GM12878 (cell line): ENCODE results near the gene ZNF554. TPM values are rescaled to one million over a fixed set of nuclear protein-coding genes. Genes with fewer than 3 reads are reported as not detected.

Experiments used
- ATAC-seq: fragments of 200-7000 bp; cut with Tn5 transposase; 3 replicates; pipeline ENCODE4 v1.9.1; 2020; ENCODE audit warnings: mild to moderate bottlenecking, moderate library complexity
- BruUV-seq: library from RNA; stranded (reverse); fragments of 400-500 nt; replicated peaks from 2 replicates; lab custom pipeline; 2021; lab: Mats Ljungman, UMichigan
- CTCF ChIA-PET: fragments of 300-600 bp; sonication (Branson Sonifier 250); formaldehyde crosslinking; extraction: SDS; loops from one replicate; lab custom pipeline; 2021; ENCODE audit warnings: inconsistent platforms; lab: Yijun Ruan, JAX
- POLR2A ChIA-PET: fragments of 350-600 bp; formaldehyde crosslinking; extraction: SDS; loops from one replicate; lab custom pipeline; 2021; ENCODE audit warnings: inconsistent platforms; lab: Charles Lee
- RAD21 ChIA-PET: fragments of 300-600 bp; sonication (Branson Sonifier 250); formaldehyde crosslinking; loops from one replicate; lab custom pipeline; 2023; ENCODE audit warnings: antibody characterized with exemption; ENCODE audit not compliant: unreplicated experiment; lab: Charles Lee
- SMC1A ChIA-PET: fragments of 300-600 bp; sonication (Branson Sonifier 250); formaldehyde crosslinking; loops from one replicate; lab custom pipeline; 2023; ENCODE audit not compliant: unreplicated experiment, uncharacterized antibody; lab: Charles Lee
- DNase-seq: peaks from one replicate; pipeline ENCODE4 v3.0.0-alpha.2; 2011; ENCODE audit warnings: low read depth, low spot score
- FAIRE-seq: peaks from 3 replicates; lab custom pipeline; 2011; peaks lifted over from hg19 to GRCh38; lab: Jason Lieb, UNC
- H2AFZ ChIP-seq: 2 replicates; pipeline ENCODE4 v1.6.0; 2011; ENCODE audit warnings: low read depth, low read length, control low read depth; ENCODE audit not compliant: control insufficient read depth
- H3K27ac ChIP-seq: 2 replicates; pipeline ENCODE4 v1.5.1; 2011; ENCODE audit warnings: control low read depth; ENCODE audit not compliant: control insufficient read depth, insufficient read depth
- H3K27me3 ChIP-seq, 2 experiments: replicated peaks in 1 of 2; 2 replicates each; pipeline versions ENCODE4 v1.6.0 to v1.6.1; 2011; ENCODE audit warnings: low read length in 1 of 2; ENCODE audit not compliant: control insufficient read depth in 2 of 2, insufficient read depth in 2 of 2
- H3K36me3 ChIP-seq, 2 experiments: 2 replicates each; pipeline ENCODE4 v1.5.1; 2011; ENCODE audit warnings: low read length in 1 of 2; ENCODE audit not compliant: control insufficient read depth in 2 of 2, insufficient read depth in 2 of 2
- H3K4me1 ChIP-seq: 2 replicates; pipeline ENCODE4 v1.6.1; 2011; ENCODE audit warnings: mild to moderate bottlenecking, low read length, moderate library complexity, mixed read lengths; ENCODE audit not compliant: control insufficient read depth, insufficient read depth
- H3K4me2 ChIP-seq: 2 replicates; pipeline ENCODE4 v1.6.0; 2011; ENCODE audit warnings: control low read depth; ENCODE audit not compliant: control insufficient read depth, insufficient read depth
- H3K4me3 ChIP-seq: fragments of 200-600 bp; sonication (generic); 2 replicates; pipeline ENCODE4 v1.5.1; 2016
- H3K79me2 ChIP-seq: 2 replicates; pipeline ENCODE4 v1.6.0; 2011; ENCODE audit warnings: low read length; ENCODE audit not compliant: control insufficient read depth, insufficient read depth
- H3K9ac ChIP-seq: 2 replicates; pipeline ENCODE4 v1.8.0; 2011; ENCODE audit warnings: low read length, control low read depth, mixed read lengths; ENCODE audit not compliant: control insufficient read depth, insufficient read depth
- H3K9me3 ChIP-seq: replicated peaks from 3 replicates; pipeline ENCODE4 v1.5.1; 2011; ENCODE audit warnings: mild to moderate bottlenecking, low read length; ENCODE audit not compliant: control insufficient read depth, insufficient read depth
- H4K20me1 ChIP-seq: 2 replicates; pipeline ENCODE4 v1.6.0; 2011; ENCODE audit not compliant: control insufficient read depth, insufficient read depth
- BACH1 ChIP-seq: fragments of 450-650 bp; IDR thresholded peaks from 2 replicates; pipeline ENCODE4 v1.6.1; 2017; ENCODE audit warnings: mild to moderate bottlenecking, borderline replicate concordance
- BCL11A ChIP-seq: IDR thresholded peaks from 2 replicates; pipeline ENCODE4 v1.6.1; 2011; ENCODE audit warnings: low read depth, low read length
- CHD1 ChIP-seq: IDR thresholded peaks from 2 replicates; pipeline ENCODE4 v1.6.1; 2012; ENCODE audit warnings: low read depth, low read length, improper control_type of control experiment
- E2F4 ChIP-seq: IDR thresholded peaks from 2 replicates; pipeline ENCODE4 v1.6.1; 2012; ENCODE audit warnings: low read depth, low read length, improper control_type of control experiment
- ESRRA ChIP-seq: IDR thresholded peaks from 2 replicates; pipeline ENCODE4 v1.6.1; 2012; ENCODE audit warnings: mild to moderate bottlenecking, low read length, improper control_type of control experiment
- GABPA ChIP-seq: IDR thresholded peaks from 2 replicates; pipeline ENCODE4 v1.6.1; 2014; ENCODE audit warnings: antibody characterized with exemption, low read depth, mild to moderate bottlenecking, inconsistent platforms
- HSF1 ChIP-seq: fragments of 150-350 bp; IDR thresholded peaks from 2 replicates; pipeline ENCODE4 v1.6.1; 2014; ENCODE audit warnings: mild to moderate bottlenecking, low read depth, low read length
- NBN ChIP-seq: fragments of 450-650 bp; IDR thresholded peaks from 2 replicates; pipeline ENCODE4 v1.6.1; 2016
- RB1 ChIP-seq: fragments of 450-650 bp; formaldehyde crosslinking; IDR thresholded peaks from 2 replicates; pipeline ENCODE4 v1.6.1; 2017; ENCODE audit warnings: mild to moderate bottlenecking, borderline replicate concordance
- YBX1 ChIP-seq: fragments of 450-650 bp; IDR thresholded peaks from 2 replicates; pipeline ENCODE4 v1.6.1; 2016; ENCODE audit warnings: antibody characterized with exemption
- YY1 ChIP-seq: IDR thresholded peaks from 2 replicates; pipeline ENCODE4 v1.6.1; 2011; ENCODE audit warnings: low read depth, mild to moderate bottlenecking, low read length
- ZZZ3 ChIP-seq: IDR thresholded peaks from 2 replicates; pipeline ENCODE4 v1.6.1; 2011; ENCODE audit warnings: low read depth; ENCODE audit not compliant: control insufficient read depth, insufficient read length
- WGBS: methylation state at CpG from one replicate; pipeline ENCODE4 v1.1.6; 2016; ENCODE audit warnings: low lambda C conversion rate; ENCODE audit not compliant: insufficient replicate concordance, insufficient coverage; ENCODE audit errors: missing lambda C conversion rate; 5-methylcytosine and 5-hydroxymethylcytosine counted together
- in situ Hi-C: fragments of 300-500 bp; cut with MboI; formaldehyde crosslinking; loops from 9 replicates; pipeline ENCODE4 v1.14.3; 2018; ENCODE audit warnings: mixed read lengths
- intact Hi-C: fragments of 100-400 bp; cut with micrococcal nuclease; formaldehyde crosslinking; loops from one replicate; pipeline ENCODE4 v1.14.2; 2022; ENCODE audit not compliant: unreplicated experiment
- polyA plus RNA-seq, 11 experiments: library from polyadenylated mRNA; depleted of rRNA in 4 of 11; unstranded in 6 of 11; stranded (reverse) in 5 of 11; fragments of >200 nt; fragmentation: Nextera tagmentation in 4 of 11; fragmentation: Illumina TruSeq in 1 of 11; extraction: Ambion mirVana in 4 of 11; extraction: Trizol in 1 of 11; gene quantifications; 1 replicate in 1 of 11; 2 replicates in 10 of 11; pipeline versions ENCODE4 v1.2.1 to v1.2.3, GENCODE V29; 2011 to 2016; ENCODE audit warnings: inconsistent platforms in 2 of 11, missing spikeins in 2 of 11, low read depth in 1 of 11
- total RNA-seq, 4 experiments: library from RNA; depleted of rRNA in 3 of 4; stranded (reverse); fragments of >200 nt in 3 of 4; fragmentation: Illumina TruSeq in 1 of 4; extraction: Trizol in 1 of 4; gene quantifications; 2 replicates each; pipeline versions ENCODE4 v1.2.1 to v1.2.3, GENCODE V29; 2013 to 2021
- TF ChIP-seq, protein P1 (sequence below): fragments of 450-650 bp; formaldehyde crosslinking; IDR thresholded peaks from 2 replicates; pipeline ENCODE4 v1.5.0; 2022; ENCODE audit warnings: mild to moderate bottlenecking, missing genetic modification characterization

The ZNF554 gene
- total and polyA plus RNA-seq, 10 of the 15 experiments (the other 5 are each of a cell fraction or from before 2014, with no cell fraction given) = 0.19 to 2.1 (median 1.4) TPM

DNA sequence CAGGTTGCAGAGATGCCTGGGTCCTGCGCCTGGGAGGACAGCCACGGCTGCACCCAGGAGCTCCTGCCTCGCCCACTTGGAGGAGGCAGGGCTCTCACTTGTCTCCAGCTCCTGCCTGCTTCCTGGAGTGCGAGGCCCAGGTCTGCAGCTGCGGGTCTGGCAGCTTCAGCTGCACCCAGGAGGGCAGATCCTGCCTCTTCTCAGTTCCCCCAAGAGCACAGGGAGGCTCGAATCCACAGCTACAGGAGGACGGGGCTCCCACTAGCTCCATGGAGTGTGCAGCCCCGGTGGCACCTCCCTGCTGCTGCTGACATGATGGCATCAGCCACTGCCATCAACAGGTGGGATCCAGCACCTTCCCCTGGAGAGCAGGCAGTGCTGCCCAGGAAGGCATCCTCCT lies 4.5 kb downstream of the ZNF554 start:
- H3K27ac ChIP-seq = no peak overlapping the region
- ATAC-seq (no peak), DNase-seq (no peak), FAIRE-seq (no peak)
- in situ Hi-C loops = no loop called here
- H3K4me3 ChIP-seq = no peak overlapping the region
- no peak overlapping the region for H3K4me2 ChIP-seq
- no peak overlapping the region for H3K9ac ChIP-seq
- H3K36me3 ChIP-seq = no peaks in the 10 kb centered on the region
- H2AFZ ChIP-seq = no peak overlapping the region
- no peaks in the 10 kb centered on the region for H4K20me1 ChIP-seq
- no peaks in the 10 kb centered on the region for H3K27me3 ChIP-seq
- CTCF ChIA-PET = interaction anchor here (0.7 to 1.3 kb wide), 2 partner anchors 61 to 176 kb away, joined by 3 read pairs; no protein-coding TSS in a partner anchor
- RAD21 ChIA-PET = no interaction called here
- no peaks in the 10 kb centered on the region for H3K4me1 ChIP-seq
- TF ChIP-seq CHD1 = no peak
- TF ChIP-seq GABPA = no peak
- no peaks in the 10 kb centered on the region; the same call in 1 of the 2 replicates for H3K79me2 ChIP-seq
- 46% methylated on average over 8 of the region's 8 CpGs for WGBS
- no TSS peak for BruUV-seq
- H3K9me3 ChIP-seq = peaks cover 9% of the 10 kb centered on the region; the same call in 2 of the 3 replicates
- POLR2A ChIA-PET = no interaction called here
- SMC1A ChIA-PET = no interaction called here
- intact Hi-C loops = no loop called here

DNA sequence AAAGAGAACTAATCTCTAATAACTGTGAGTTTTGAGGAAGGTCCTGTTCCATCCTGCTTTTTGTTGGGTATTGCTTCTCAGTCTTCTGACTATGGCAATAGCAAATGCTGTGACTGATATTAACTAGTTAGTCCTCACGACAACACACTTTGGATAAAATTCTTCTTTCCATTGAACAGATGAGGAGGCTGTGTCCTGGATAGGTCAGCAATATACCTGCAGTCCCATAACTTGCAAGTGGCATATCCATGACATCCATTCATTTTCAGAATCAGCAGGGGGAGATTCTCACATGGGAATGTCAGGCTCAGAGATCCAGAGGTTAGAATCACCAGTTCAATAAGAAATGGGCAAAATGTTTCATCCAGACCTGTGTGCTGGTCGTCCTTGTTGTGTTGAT lies 7.4 kb downstream of the ZNF554 start:
- ChIA-PET POLR2A (no interaction called here), SMC1A (no interaction called here), RAD21 (no interaction called here), CTCF (no interaction called here)
- FAIRE-seq = no peak
- no TSS peak for BruUV-seq
- H3K4me3 ChIP-seq = no peak overlapping the region
- no peak overlapping the region for H2AFZ ChIP-seq
- no peaks in the 10 kb centered on the region for H4K20me1 ChIP-seq
- no peak for ATAC-seq
- H3K4me2 ChIP-seq = no peak overlapping the region
- no peak for DNase-seq
- peaks cover 9% of the 10 kb centered on the region; the same call in 2 of the 3 replicates for H3K9me3 ChIP-seq
- H3K27ac ChIP-seq = no peak overlapping the region
- intact Hi-C loops = no loop called here
- in situ Hi-C loops = no loop called here
- H3K4me1 ChIP-seq = no peaks in the 10 kb centered on the region
- no peaks in the 10 kb centered on the region for H3K36me3 ChIP-seq
- no peaks in the 10 kb centered on the region for H3K27me3 ChIP-seq
- no peak overlapping the region for H3K9ac ChIP-seq
- WGBS = 65% methylated on average over 2 of the region's 2 CpGs
- no peaks in the 10 kb centered on the region for H3K79me2 ChIP-seq
- TF ChIP-seq YY1 (no peak), HSF1 (no peak), E2F4 (no peak), BCL11A (no peak), BACH1 (no peak), YBX1 (no peak), ZZZ3 (no peak), ESRRA (no peak), NBN (no peak), RB1 (no peak)
- TF ChIP-seq, protein P1, sequence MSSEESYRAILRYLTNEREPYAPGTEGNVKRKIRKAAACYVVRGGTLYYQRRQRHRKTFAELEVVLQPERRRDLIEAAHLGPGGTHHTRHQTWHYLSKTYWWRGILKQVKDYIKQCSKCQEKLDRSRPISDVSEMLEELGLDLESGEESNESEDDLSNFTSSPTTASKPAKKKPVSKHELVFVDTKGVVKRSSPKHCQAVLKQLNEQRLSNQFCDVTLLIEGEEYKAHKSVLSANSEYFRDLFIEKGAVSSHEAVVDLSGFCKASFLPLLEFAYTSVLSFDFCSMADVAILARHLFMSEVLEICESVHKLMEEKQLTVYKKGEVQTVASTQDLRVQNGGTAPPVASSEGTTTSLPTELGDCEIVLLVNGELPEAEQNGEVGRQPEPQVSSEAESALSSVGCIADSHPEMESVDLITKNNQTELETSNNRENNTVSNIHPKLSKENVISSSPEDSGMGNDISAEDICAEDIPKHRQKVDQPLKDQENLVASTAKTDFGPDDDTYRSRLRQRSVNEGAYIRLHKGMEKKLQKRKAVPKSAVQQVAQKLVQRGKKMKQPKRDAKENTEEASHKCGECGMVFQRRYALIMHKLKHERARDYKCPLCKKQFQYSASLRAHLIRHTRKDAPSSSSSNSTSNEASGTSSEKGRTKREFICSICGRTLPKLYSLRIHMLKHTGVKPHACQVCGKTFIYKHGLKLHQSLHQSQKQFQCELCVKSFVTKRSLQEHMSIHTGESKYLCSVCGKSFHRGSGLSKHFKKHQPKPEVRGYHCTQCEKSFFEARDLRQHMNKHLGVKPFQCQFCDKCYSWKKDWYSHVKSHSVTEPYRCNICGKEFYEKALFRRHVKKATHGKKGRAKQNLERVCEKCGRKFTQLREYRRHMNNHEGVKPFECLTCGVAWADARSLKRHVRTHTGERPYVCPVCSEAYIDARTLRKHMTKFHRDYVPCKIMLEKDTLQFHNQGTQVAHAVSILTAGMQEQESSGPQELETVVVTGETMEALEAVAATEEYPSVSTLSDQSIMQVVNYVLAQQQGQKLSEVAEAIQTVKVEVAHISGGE (CRISPR knock-in tag) = no peak
